GM23248 (cell line): ENCODE data around the gene RIMS3. TPM values are rescaled to one million over a fixed set of nuclear protein-coding genes. Genes with fewer than 3 reads are reported as not detected.

Source experiments
- DNase-seq: peaks from one replicate; pipeline ENCODE4 v3.0.0-alpha.2; 2015
- H2AFZ ChIP-seq: fragments of 200-600 bp; sonication (generic); 2 replicates; pipeline ENCODE4 v1.6.1; 2016; ENCODE audit warnings: antibody characterized with exemption
- H3F3A ChIP-seq: fragments of 200-600 bp; sonication (generic); 2 replicates; pipeline ENCODE4 v1.6.1; 2016; ENCODE audit warnings: mild to moderate bottlenecking, antibody characterized with exemption, mixed run types; ENCODE audit not compliant: insufficient read depth
- H3K27ac ChIP-seq: fragments of 200-600 bp; sonication (generic); 2 replicates; pipeline ENCODE4 v1.5.1; 2016; ENCODE audit warnings: mild to moderate bottlenecking
- H3K27me3 ChIP-seq: fragments of 200-600 bp; sonication (generic); replicated peaks from 2 replicates; pipeline ENCODE4 v1.6.1; 2016; ENCODE audit warnings: mild to moderate bottlenecking; ENCODE audit not compliant: insufficient read depth
- H3K36me3 ChIP-seq: fragments of 200-600 bp; sonication (generic); 2 replicates; pipeline ENCODE4 v1.6.1; 2016; ENCODE audit warnings: low read depth, mild to moderate bottlenecking
- H3K4me1 ChIP-seq: fragments of 200-600 bp; sonication (generic); 2 replicates; pipeline ENCODE4 v1.6.1; 2016; ENCODE audit warnings: mild to moderate bottlenecking; ENCODE audit not compliant: insufficient read depth
- H3K4me2 ChIP-seq: fragments of 200-600 bp; sonication (generic); one replicate; pipeline ENCODE4 v1.6.1; 2016; ENCODE audit warnings: mild to moderate bottlenecking; ENCODE audit not compliant: unreplicated experiment
- H3K4me3 ChIP-seq: fragments of 200-600 bp; sonication (generic); 2 replicates; pipeline ENCODE4 v1.5.1; 2016; ENCODE audit warnings: mild to moderate bottlenecking
- H3K79me2 ChIP-seq: fragments of 200-600 bp; sonication (generic); 2 replicates; pipeline ENCODE4 v1.6.1; 2016; ENCODE audit warnings: mild to moderate bottlenecking; ENCODE audit not compliant: insufficient read depth
- H3K9ac ChIP-seq: fragments of 200-600 bp; sonication (generic); 2 replicates; pipeline ENCODE4 v1.6.1; 2016; ENCODE audit warnings: mild to moderate bottlenecking
- H3K9me2 ChIP-seq: fragments of 200-600 bp; sonication (generic); 2 replicates; pipeline ENCODE4 v1.6.1; 2016; ENCODE audit warnings: mixed run types, mild to moderate bottlenecking, moderate library complexity; ENCODE audit not compliant: insufficient read depth
- H3K9me3 ChIP-seq: fragments of 200-600 bp; sonication (generic); one replicate; pipeline ENCODE4 v1.6.1; 2017; ENCODE audit warnings: low read depth
- H4K20me1 ChIP-seq: fragments of 200-600 bp; sonication (generic); 2 replicates; pipeline ENCODE4 v1.6.0; 2016; ENCODE audit not compliant: insufficient read depth
- EZH2 ChIP-seq: fragments of 200-600 bp; sonication (generic); IDR thresholded peaks from 2 replicates; pipeline ENCODE4 v1.6.1; 2018; ENCODE audit warnings: antibody characterized with exemption, mild to moderate bottlenecking; ENCODE audit not compliant: insufficient read depth, poor library complexity, severe bottlenecking
- EZH2phosphoT487 ChIP-seq: fragments of 200-600 bp; sonication (generic); IDR thresholded peaks from 2 replicates; pipeline ENCODE4 v1.6.1; 2018; ENCODE audit warnings: antibody characterized with exemption, moderate library complexity, mild to moderate bottlenecking, low read depth; ENCODE audit not compliant: insufficient read depth
- WGBS, 2 experiments: methylation state at CpG; one replicate each; pipeline ENCODE4 v1.1.6; 2015 to 2017; ENCODE audit warnings: low lambda C conversion rate in 2 of 2, low coverage in 1 of 2; ENCODE audit errors: missing lambda C conversion rate in 2 of 2; 5-methylcytosine and 5-hydroxymethylcytosine counted together
- in situ Hi-C: fragments of 300-500 bp; cut with MboI; formaldehyde crosslinking; loops from 2 replicates; pipeline ENCODE4 v1.15.0; 2020
- polyA plus RNA-seq: library from polyadenylated mRNA; unstranded; fragments of >200 nt; fragmentation: Nextera tagmentation; extraction: Ambion mirVana; gene quantifications from 2 replicates; pipeline ENCODE4 v1.2.1, GENCODE V29; 2016
- total RNA-seq: library from RNA; depleted of rRNA; stranded (reverse); fragments of >200 nt; shearing (Covaris generic); gene quantifications from 2 replicates; pipeline ENCODE4 v1.2.3, GENCODE V29; 2014

Gene RIMS3
- total and polyA plus RNA-seq, 2 experiments from 2014 or later: 0.18 TPM; not detected in 1

DNA sequence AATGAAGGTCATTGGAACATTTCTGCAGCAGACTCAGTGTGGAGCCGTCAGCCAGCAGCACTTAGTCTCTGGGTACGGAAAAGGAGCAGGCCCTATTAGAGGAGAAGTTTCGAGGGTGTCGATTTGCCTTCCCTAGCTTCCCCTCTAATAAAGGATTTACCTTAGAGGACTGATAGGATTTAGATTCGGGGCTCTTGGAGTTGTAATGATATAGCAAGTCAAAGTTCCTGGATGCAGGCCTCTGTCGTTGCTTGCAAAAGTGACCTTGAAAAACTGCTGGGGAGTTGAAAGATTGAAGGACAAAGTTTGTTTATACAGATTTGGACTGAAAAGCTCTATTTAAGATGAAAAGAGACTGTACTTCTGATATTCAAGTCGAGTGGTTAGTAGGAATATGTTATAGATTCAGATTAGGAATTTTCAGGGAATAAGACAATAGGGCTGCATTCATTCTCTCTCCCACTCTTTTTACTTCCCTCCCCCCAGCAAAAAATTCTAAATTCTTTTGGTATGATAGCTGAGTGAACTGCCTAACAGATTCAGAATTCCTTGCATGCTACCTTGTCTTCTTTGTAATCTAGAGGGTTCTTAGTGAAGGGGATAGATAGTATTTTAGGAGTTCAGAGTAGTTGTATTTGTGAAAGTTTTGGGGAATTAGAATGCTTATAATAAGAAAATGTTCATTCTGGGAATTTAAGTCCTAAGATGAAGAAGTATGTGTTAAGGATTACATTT, 45.3 kb upstream of the RIMS3 start:
- H3K79me2 ChIP-seq: peaks cover 94% of the 10 kb centered on the region
- 12% methylated on average over 7 of the region's 7 CpGs for WGBS, 2 experiments

DNA sequence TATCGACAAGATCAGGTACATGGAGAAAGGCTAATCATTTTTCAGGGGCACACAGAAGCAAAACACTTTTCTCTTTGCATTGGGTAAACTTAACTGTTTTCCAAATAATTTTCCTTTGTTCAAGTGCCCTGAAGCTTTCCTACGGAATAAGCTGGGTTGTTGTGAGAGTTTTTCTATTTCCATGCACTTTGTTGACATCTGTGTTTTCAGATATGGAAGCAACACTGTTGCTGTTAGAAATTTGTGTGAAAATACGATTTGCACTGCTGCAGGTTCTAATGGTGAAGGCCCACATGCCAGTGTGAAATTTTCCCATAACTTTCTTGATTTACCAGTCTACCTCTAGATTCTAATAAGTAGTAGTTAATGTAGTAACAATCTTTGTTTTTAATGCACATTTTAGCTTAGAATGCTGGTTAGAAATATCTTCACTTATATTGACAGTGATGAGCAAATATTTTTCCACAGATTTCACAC, 44.4 kb upstream of the RIMS3 start:
- H3K36me3 ChIP-seq: no peaks in the 10 kb centered on the region
- H3K27me3 ChIP-seq: no peaks in the 10 kb centered on the region
- H2AFZ ChIP-seq: peak overlapping the region; percentile 82
- peak overlapping the region; percentile 65 for H3K9ac ChIP-seq
- H3K79me2 ChIP-seq: peaks cover 96% of the 10 kb centered on the region
- H3K4me3 ChIP-seq: peak overlapping the region; percentile 75
- peaks cover 40% of the 10 kb centered on the region for H3K4me1 ChIP-seq
- H3F3A ChIP-seq: peaks cover 31% of the 10 kb centered on the region
- H3K27ac ChIP-seq: peak overlapping the region; percentile 69
- TF ChIP-seq EZH2phosphoT487: no peak
- no peak for TF ChIP-seq EZH2
- H3K4me2 ChIP-seq: peak overlapping the region; percentile 71
- WGBS, 2 experiments: 1 to 7% methylated on average over 3 of the region's 3 CpGs
- no peaks in the 10 kb centered on the region for H3K9me2 ChIP-seq
- no peaks in the 10 kb centered on the region for H4K20me1 ChIP-seq
- no peaks in the 10 kb centered on the region for H3K9me3 ChIP-seq
- in situ Hi-C loops: no loop called here
- no peak for DNase-seq

More for the DNA sequence above, 45.3 kb upstream of the RIMS3 start:
- Histone ChIP-seq H3K9ac (peak overlapping the region; percentile 65), H3K4me3 (peak overlapping the region; percentile 75), H3K36me3 (no peaks in the 10 kb centered on the region), H3K4me2 (peak overlapping the region; percentile 71), H3K9me3 (no peaks in the 10 kb centered on the region), H2AFZ (peak overlapping the region; percentile 82), H3K27ac (peak overlapping the region; percentile 69), H4K20me1 (no peaks in the 10 kb centered on the region), H3F3A (peaks cover 31% of the 10 kb centered on the region), H3K27me3 (no peaks in the 10 kb centered on the region), H3K9me2 (no peaks in the 10 kb centered on the region), H3K4me1 (peaks cover 40% of the 10 kb centered on the region)
- DNase-seq: peak; percentile 40
- no peak for TF ChIP-seq EZH2phosphoT487
- no peak for TF ChIP-seq EZH2
- in situ Hi-C loops: no loop called here

GRCh38 chr1:40709100-40709801, 43.8 kb upstream of the RIMS3 start:
- in situ Hi-C loops: no loop called here
- Histone ChIP-seq H3K36me3 (no peaks in the 10 kb centered on the region), H3K9me3 (no peaks in the 10 kb centered on the region), H4K20me1 (no peaks in the 10 kb centered on the region), H3F3A (peaks cover 31% of the 10 kb centered on the region), H3K9ac (peak overlapping the region; percentile 65), H3K9me2 (no peaks in the 10 kb centered on the region), H2AFZ (peak overlapping the region; percentile 82), H3K27me3 (no peaks in the 10 kb centered on the region), H3K4me2 (peak overlapping the region; percentile 71), H3K4me3 (peak overlapping the region; percentile 75), H3K79me2 (peaks cover 96% of the 10 kb centered on the region), H3K4me1 (peaks cover 40% of the 10 kb centered on the region), H3K27ac (peak overlapping the region; percentile 69)
- peak; percentile 96 for DNase-seq
- WGBS, 2 experiments: 1 to 3% methylated on average over 10 of the region's 10 CpGs
- TF ChIP-seq EZH2: no peak
- TF ChIP-seq EZH2phosphoT487: no peak

DNA sequence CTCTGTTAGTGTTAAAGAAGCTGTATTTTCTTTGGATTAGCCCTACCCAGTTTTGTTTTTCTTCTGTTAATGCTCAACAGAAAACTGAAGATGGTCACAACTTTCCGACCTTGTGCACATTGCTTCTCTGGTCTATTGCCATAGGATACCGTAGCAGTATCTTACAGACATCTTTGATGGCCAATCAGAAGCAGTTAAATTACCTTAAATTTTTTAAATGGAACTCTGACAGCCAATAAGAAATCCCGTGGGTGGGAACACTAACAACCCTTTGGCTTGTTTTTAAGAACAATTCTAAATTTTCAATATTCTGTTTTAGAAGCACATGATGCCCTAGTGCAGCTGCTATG, 43.2 kb upstream of the RIMS3 start:
- H3K9ac ChIP-seq: peak overlapping the region; percentile 65

More for the DNA sequence above, 43.2 kb upstream of the RIMS3 start:
- no peaks in the 10 kb centered on the region for H3K27me3 ChIP-seq
- TF ChIP-seq EZH2: no peak
- peaks cover 40% of the 10 kb centered on the region for H3K4me1 ChIP-seq
- H3K9me2 ChIP-seq: no peaks in the 10 kb centered on the region
- no peaks in the 10 kb centered on the region for H4K20me1 ChIP-seq
- peak overlapping the region; percentile 71 for H3K4me2 ChIP-seq
- WGBS, 2 experiments: 2% methylated on average over 3 of the region's 3 CpGs
- H3F3A ChIP-seq: peaks cover 31% of the 10 kb centered on the region
- no peaks in the 10 kb centered on the region for H3K36me3 ChIP-seq
- H3K27ac ChIP-seq: peak overlapping the region; percentile 69
- no peaks in the 10 kb centered on the region for H3K9me3 ChIP-seq
- H3K79me2 ChIP-seq: peaks cover 96% of the 10 kb centered on the region
- peak; percentile 89 for DNase-seq
- H2AFZ ChIP-seq: peak overlapping the region; percentile 82
- H3K4me3 ChIP-seq: peak overlapping the region; percentile 75
- in situ Hi-C loops: no loop called here
